Measurements from ENCODE around the gene ATP8B1.
A peak's percentile ranks its signal among the peaks of the same experiment; 100 is the strongest.
"Not testable (repeated sequence)": the region's sequence is repeated elsewhere in the genome, so short reads cannot be mapped to it uniquely, and the experiment has no call there.

The ATP8B1 gene

DNA sequence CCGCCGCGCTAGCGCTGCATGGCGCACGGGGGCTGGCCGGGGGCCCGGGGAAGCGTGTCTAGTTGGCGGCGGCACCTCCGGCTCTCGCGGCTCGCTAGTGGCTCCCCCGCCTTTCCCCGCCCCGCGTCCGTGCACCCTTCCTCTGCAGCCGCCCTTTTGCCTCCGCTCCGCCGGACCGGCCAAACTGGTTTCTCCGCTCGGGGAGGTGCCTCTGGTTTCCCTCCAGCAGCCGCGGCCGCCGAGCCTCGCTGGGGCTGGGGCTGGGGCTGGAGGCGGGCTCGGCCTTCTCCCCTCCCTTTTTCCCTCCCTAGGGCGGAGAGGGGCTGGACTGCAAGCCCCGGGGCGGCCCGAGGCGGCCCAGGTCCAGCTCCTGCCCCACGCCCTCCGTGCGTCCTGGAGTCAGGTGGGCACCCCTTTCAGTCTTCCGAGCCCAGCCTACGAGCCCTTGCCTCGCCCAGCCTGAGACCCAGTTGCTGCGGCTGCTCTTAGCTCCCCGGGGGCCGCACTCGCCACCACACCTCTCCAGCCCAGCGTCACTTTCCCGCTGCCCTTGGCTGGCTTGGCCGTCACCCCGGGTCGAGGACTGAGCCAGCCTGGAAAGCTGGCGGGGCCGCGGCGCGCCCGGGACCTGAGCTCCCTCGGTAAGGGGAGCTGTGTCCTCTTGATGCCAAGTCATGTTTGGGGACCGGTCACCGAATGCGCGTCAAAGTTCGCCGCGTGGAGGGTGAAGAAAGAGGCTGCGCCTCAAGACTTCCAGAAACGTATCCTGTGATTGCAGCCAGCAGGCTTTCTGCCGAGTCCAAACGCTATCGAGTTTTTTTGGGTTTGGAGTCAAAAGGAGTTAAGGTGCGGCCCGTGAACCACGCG lies at the start of gene ATP8B1:
Gene ATP8B1 (minus strand): TSS at position 213 of the 867 bp plus-strand sequence. CDS start 71,508 bp downstream, outside the sequence.
- Mint-ChIP-seq H3K27me3 (peaks cover 78% of the 10 kb centered on the region), H3K4me1 (peaks cover 15% of the 10 kb centered on the region), H3K27ac (no peak within 1 kb of the TSS), H3K9me3 (no peaks in the 10 kb centered on the region), H3K4me3 (peak within 1 kb of the TSS; percentile 56), H3K36me3 (no peaks in the 10 kb centered on the region)
- CTCF ChIA-PET, result no interaction called here
- no peak for DNase-seq

DNA sequence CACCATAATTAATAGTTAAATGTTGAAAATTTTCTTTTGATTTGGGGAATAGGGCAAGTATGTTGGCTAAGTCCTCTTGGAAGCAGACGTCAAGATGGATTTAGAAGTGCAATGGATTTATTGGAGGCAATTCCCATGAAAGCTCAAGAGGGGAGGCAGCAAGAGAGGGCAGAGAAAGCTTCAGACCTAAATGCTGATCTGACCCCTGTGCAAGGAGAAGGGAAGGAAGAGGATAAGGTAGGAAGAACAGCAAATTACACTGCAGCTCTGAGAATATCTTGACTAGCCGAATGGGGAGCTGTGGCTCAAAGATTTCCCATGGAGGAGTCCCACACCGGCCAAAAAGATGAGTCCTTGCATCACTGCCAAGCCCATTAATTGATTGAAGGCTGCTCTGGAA lies 46.9 kb upstream of the ATP8B1 start:
- DNase-seq, result no peak
- Mint-ChIP-seq H3K4me3 (no peak overlapping the region), H3K4me1 (no peaks in the 10 kb centered on the region), H3K9me3 (no peaks in the 10 kb centered on the region), H3K36me3 (no peaks in the 10 kb centered on the region), H3K27me3 (peaks cover 5% of the 10 kb centered on the region), H3K27ac (no peak overlapping the region)
- CTCF ChIA-PET, result interaction anchor here (1.0 to 1.4 kb wide), 2 partner anchors 9 to 32 kb away, joined by 3 to 4 read pairs; no protein-coding TSS in a partner anchor

DNA sequence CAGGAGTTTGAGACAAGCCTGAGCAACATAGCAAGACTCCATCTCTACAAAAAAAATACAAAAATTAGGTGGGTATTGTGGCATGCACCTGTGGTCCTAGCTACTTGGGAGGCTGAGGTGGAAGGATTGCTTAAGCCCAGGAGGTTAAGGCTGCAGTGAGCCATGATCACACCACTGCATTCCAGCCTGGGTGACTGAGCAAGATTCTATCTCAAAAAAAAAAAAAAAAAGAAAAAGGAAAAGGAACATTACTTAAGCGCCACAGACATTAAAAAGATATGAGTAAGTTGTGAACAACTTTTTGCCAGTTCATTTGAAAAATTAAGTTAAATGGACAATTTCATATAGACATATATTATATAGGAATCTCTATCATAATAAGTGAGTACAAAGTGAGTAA lies 45.3 kb upstream of the ATP8B1 start:
- H3K9me3 Mint-ChIP-seq, CTCF ChIA-PET, H3K27ac Mint-ChIP-seq, H3K36me3 Mint-ChIP-seq, H3K4me3 Mint-ChIP-seq, DNase-seq, H3K4me1 Mint-ChIP-seq, H3K27me3 Mint-ChIP-seq: not testable (repeated sequence)

DNA sequence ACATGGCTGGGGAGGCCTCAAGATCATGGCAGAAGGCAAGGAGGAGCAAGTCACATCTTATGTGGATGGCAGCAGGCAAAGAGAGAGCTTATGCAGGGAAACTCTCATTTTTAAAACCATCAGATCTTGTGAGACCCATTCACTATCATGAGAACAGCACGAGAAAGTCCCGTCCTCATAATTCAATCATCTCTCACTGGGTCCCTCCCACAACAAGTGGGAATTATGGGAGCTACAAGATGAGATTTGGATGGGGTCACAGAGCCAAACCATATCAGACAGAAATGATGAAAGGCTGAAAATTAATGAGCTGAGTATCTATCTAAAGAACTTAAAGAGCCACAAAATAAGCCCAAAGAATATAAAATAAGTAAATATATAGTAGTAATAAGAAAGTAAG lies 44.3 kb upstream of the ATP8B1 start:
- H3K4me1 Mint-ChIP-seq, DNase-seq, H3K4me3 Mint-ChIP-seq, H3K36me3 Mint-ChIP-seq, CTCF ChIA-PET, H3K27ac Mint-ChIP-seq, H3K9me3 Mint-ChIP-seq: not testable (repeated sequence)
- peaks cover 12% of the 10 kb centered on the region for H3K27me3 Mint-ChIP-seq

DNA sequence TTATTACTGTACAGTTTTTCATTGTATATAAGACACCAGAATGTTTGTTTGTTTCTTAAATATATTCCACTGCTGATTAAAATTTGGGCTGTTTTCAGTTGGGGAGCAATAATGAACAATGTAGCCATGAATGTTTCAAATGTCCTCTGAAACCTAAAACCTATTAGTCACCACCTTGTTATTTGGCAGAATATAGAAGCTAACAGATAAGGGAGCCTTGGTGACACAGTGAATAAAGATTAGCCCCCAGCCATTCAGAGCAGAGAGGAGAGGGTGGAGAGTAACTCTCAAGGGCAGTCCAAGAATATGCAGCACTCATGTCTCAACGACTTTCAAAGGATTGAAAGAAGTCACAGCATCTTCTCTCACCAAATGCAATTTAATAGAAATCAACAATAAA lies 43.1 kb upstream of the ATP8B1 start:
- H3K9me3 Mint-ChIP-seq, result no peaks in the 10 kb centered on the region
- CTCF ChIA-PET, result no interaction called here
- no peak overlapping the region for H3K4me3 Mint-ChIP-seq
- H3K27me3 Mint-ChIP-seq, result peaks cover 12% of the 10 kb centered on the region
- no peaks in the 10 kb centered on the region for H3K36me3 Mint-ChIP-seq
- peaks cover 6% of the 10 kb centered on the region for H3K4me1 Mint-ChIP-seq
- no peak overlapping the region for H3K27ac Mint-ChIP-seq
- DNase-seq, result no peak

DNA sequence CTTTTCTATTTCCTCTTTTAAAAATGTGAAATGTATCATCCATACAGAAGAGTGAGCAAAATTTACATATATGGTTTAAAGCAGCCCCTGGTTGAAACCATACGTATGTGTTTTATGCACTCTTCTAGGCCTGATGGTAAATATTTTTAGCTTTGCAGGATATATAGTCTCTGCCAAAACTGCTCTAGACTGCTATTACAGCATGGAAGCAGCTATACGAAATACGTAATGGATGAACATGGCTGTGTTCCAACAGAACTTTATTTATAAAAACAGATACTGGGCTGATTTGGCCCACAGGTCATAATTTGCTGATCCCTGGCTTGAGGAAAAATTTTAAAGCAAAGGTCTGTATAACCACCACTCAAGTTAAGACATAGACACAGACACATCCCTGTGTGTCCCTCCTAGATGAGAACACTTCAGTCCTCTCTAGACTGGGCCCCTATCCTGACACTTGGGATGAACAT lies 42.5 kb upstream of the ATP8B1 start:
- CTCF ChIA-PET, result no interaction called here
- no peaks in the 10 kb centered on the region for H3K36me3 Mint-ChIP-seq
- H3K4me3 Mint-ChIP-seq, result no peak overlapping the region
- peaks cover 6% of the 10 kb centered on the region for H3K4me1 Mint-ChIP-seq
- peaks cover 12% of the 10 kb centered on the region for H3K27me3 Mint-ChIP-seq
- no peak for DNase-seq
- no peak overlapping the region for H3K27ac Mint-ChIP-seq
- no peaks in the 10 kb centered on the region for H3K9me3 Mint-ChIP-seq

DNA sequence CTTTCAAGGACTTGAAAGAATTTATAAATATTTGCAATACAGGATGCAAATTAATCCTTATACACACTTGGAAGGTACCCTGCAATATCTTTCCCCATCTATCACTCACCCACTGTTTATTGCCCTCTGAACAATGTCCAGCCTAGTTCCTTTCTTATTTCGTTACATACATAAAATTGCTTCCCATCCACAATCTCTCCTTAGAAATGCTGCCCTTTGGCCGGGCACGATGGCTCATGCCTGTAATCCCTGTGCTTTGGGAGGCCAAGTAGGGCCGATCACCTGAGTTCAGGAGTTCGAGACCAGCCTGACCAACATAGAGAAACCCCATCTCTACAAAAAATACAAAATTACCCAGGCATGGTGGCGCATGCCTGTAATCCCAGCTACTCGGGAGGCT lies 41.2 kb upstream of the ATP8B1 start:
- H3K27me3 Mint-ChIP-seq, result peaks cover 6% of the 10 kb centered on the region
- no peaks in the 10 kb centered on the region for H3K36me3 Mint-ChIP-seq
- no peak for DNase-seq
- CTCF ChIA-PET, result no interaction called here
- no peak overlapping the region for H3K4me3 Mint-ChIP-seq
- H3K9me3 Mint-ChIP-seq, result no peaks in the 10 kb centered on the region
- H3K27ac Mint-ChIP-seq, result no peak overlapping the region
- peaks cover 6% of the 10 kb centered on the region for H3K4me1 Mint-ChIP-seq

DNA sequence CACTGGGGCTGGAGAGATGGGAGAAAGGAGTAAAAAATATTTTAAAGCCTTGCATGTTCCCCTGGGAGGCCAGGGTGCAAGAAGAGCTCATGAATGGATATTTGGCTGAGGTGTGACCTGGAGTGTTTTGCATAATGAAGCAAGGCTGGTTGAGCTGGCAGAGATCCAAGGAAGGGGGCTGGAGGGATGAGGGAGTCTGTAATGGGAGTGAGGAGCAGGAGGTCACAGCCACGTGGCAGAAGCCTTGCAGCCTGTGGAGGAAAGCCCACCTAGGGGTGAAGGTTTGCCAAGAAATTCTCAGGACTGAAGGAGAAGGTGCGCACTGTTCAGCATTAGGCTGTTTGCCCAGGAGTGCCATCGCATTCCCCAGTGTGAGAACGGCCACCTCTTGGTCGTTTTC lies 40.3 kb upstream of the ATP8B1 start:
- CTCF ChIA-PET, result interaction anchor here (0.5 kb wide), 1 partner anchor 232 kb away, joined by 3 read pairs; no protein-coding TSS in a partner anchor
- Mint-ChIP-seq H3K27me3 (peaks cover 6% of the 10 kb centered on the region), H3K27ac (no peak overlapping the region), H3K4me3 (no peak overlapping the region), H3K4me1 (peaks cover 6% of the 10 kb centered on the region), H3K36me3 (no peaks in the 10 kb centered on the region), H3K9me3 (no peaks in the 10 kb centered on the region)
- DNase-seq, result no peak

DNA sequence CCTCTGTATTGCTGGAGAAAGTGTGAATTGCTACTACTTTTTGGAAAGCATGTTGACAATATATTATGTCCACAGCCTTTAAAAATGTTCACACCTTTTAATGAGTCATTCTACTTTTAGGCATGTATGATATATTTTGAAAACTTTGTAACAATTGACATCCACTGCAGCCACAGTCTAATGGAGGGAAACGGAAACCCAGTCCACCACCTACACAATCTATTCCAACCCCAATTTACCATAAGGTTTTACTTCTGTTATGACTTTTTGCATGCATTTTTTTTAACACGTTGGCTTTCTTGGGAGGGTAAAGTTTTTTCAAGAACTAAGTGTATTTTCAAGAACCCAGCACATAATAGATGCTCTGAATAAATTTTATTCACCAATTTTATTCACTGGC lies 38.5 kb upstream of the ATP8B1 start:
- Mint-ChIP-seq H3K27me3 (peaks cover 11% of the 10 kb centered on the region), H3K9me3 (no peaks in the 10 kb centered on the region), H3K4me3 (no peak overlapping the region), H3K4me1 (peaks cover 11% of the 10 kb centered on the region), H3K27ac (no peak overlapping the region), H3K36me3 (no peaks in the 10 kb centered on the region)
- CTCF ChIA-PET, result no interaction called here
- no peak for DNase-seq

DNA sequence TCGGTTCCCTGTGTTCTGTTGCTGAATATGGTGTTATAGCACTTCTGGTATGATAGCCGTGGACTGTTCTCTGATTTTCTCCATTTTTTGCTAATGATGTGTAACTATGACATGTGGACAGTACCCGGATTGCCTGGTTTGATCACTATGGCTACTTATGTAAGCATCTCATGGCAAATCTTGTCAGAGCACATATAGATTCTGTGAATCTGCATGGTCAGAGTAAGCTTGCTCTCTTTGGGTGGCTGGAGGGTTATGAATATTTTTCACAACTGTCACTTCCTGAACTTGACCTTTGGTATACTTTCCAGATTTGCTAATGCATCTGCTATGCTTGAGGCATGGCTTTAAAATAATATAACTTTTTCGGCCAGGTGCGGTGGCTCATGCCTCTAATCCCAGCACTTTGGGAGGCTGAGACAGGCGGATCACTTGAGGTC lies 36.8 kb upstream of the ATP8B1 start:
- no peak overlapping the region for H3K27ac Mint-ChIP-seq
- H3K4me3 Mint-ChIP-seq, result no peak overlapping the region
- DNase-seq, result no peak
- H3K4me1 Mint-ChIP-seq, result peaks cover 11% of the 10 kb centered on the region
- CTCF ChIA-PET, result no interaction called here
- H3K9me3 Mint-ChIP-seq, result no peaks in the 10 kb centered on the region
- peaks cover 13% of the 10 kb centered on the region for H3K27me3 Mint-ChIP-seq
- H3K36me3 Mint-ChIP-seq, result no peaks in the 10 kb centered on the region

DNA sequence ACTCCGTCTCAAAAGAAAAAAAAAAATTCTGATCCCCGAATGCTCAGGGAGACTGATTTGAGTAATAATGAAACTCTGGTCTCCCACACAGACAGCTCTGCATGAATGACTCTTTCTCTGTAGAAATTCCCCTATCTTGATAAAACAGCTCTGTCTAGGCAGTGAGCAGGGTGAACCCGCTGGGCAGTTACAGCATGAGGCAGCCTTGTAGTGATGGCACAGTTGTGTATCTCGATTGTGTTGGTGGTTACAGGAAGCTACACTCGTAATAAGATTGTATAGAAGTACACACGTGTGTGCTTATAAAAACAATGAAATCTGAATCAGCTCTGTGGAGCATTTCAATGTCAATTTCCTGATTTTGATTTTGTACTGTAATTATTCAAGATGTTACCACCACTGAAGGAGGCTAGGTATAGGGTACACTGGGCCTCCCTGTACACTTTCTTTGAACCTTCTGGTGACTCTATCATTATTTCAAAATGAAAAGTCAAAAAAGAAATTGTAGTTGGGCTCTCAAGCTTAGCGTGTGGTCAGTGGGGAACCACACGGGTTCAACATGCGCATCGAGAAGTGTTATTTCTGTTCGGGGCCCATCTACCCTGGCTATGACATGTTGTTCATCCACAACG lies 34.9 kb upstream of the ATP8B1 start:
- no peak overlapping the region for H3K4me3 Mint-ChIP-seq
- H3K36me3 Mint-ChIP-seq, result no peaks in the 10 kb centered on the region
- peaks cover 23% of the 10 kb centered on the region for H3K4me1 Mint-ChIP-seq
- H3K27ac Mint-ChIP-seq, result no peak overlapping the region
- no peaks in the 10 kb centered on the region for H3K9me3 Mint-ChIP-seq
- DNase-seq, result peak; percentile 25
- peaks cover 7% of the 10 kb centered on the region for H3K27me3 Mint-ChIP-seq
- CTCF ChIA-PET, result no interaction called here

DNA sequence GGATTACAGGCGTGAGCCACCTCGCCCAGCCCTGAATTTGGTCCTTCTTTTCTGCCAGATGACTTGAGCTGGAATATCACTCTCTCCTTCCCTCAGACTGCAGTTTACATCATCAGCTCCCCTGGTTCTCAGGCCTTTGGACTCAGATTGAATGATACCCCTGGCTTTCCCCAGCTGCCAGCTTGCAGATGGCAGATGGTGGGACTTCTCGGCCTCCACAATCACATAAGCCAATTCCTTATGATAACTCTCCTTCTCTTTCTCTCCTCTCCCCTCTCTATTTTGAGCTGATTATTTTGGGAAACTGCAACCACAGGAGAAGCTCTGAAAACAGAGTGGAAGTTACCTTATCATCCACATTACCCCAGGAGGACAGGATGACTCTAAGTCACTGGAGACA lies 33.4 kb upstream of the ATP8B1 start:
- CTCF ChIA-PET, result no interaction called here
- peaks cover 10% of the 10 kb centered on the region for H3K9me3 Mint-ChIP-seq
- H3K4me3 Mint-ChIP-seq, result no peak overlapping the region
- peaks cover 9% of the 10 kb centered on the region for H3K27me3 Mint-ChIP-seq
- H3K4me1 Mint-ChIP-seq, result peaks cover 33% of the 10 kb centered on the region
- H3K36me3 Mint-ChIP-seq, result peaks cover 8% of the 10 kb centered on the region
- no peak overlapping the region for H3K27ac Mint-ChIP-seq
- no peak for DNase-seq

DNA sequence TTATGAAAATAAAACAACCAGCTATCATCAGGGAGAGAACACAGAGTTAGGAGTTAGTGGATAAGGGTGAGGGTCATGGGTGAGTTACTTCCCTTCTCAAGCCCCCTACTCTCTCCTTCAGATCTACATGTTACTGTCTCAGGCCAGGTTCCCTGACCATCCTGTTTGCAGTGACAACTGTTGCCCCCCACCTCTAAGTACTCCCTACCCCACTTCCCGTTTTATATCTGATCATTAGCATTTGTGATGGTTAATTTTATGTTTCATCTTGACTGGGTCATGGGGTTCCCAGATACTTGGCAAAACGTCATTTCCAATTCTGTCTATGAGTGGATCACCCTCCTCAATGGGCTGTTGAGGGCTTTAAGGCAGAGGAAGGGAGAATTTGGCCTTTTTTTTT lies 32.8 kb upstream of the ATP8B1 start:
- Mint-ChIP-seq H3K27me3 (peaks cover 13% of the 10 kb centered on the region), H3K27ac (no peak overlapping the region), H3K9me3 (peaks cover 12% of the 10 kb centered on the region), H3K4me1 (peaks cover 35% of the 10 kb centered on the region), H3K36me3 (peaks cover 10% of the 10 kb centered on the region), H3K4me3 (no peak overlapping the region)
- CTCF ChIA-PET, result no interaction called here
- DNase-seq, result no peak

DNA sequence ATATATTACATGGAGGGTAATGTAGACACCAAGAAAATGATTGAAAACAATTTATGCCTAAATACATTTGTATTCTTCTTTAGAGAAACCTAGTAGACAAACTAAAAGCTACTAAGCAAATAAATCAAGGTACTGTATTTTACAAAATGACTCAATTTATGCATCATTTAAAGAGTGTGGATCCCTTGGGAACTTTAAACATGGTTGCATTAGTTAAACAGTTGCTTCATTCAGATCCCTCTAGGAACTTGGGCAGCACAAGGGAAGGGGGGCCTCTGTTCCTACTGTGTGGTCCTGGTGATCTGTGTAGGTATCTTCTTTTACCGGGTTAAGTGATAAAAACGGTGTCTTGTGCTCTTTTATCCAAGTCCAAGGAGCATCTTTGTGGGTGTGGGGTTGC lies 31.5 kb upstream of the ATP8B1 start:
- H3K27ac Mint-ChIP-seq, result no peak overlapping the region
- H3K36me3 Mint-ChIP-seq, result peaks cover 14% of the 10 kb centered on the region
- DNase-seq, result no peak
- peaks cover 12% of the 10 kb centered on the region for H3K9me3 Mint-ChIP-seq
- CTCF ChIA-PET, result no interaction called here
- no peak overlapping the region for H3K4me3 Mint-ChIP-seq
- H3K4me1 Mint-ChIP-seq, result peaks cover 38% of the 10 kb centered on the region
- peaks cover 17% of the 10 kb centered on the region for H3K27me3 Mint-ChIP-seq
